GM21360 (cell line): Measurements from ENCODE around the gene CNST.
A peak's percentile ranks its signal among the peaks of the same experiment; 100 is the strongest.
"Not testable (repeated sequence)": the region's sequence is repeated elsewhere in the genome, so short reads cannot be mapped to it uniquely, and the experiment has no call there.

Experiments used
- ATAC-seq: cut with Tn5 transposase; IDR thresholded peaks from one replicate; pipeline ENCODE4 v1.9.1; 2021; ENCODE audit warnings: mild to moderate bottlenecking, moderate library complexity; ENCODE audit not compliant: unreplicated experiment

The CNST gene

DNA sequence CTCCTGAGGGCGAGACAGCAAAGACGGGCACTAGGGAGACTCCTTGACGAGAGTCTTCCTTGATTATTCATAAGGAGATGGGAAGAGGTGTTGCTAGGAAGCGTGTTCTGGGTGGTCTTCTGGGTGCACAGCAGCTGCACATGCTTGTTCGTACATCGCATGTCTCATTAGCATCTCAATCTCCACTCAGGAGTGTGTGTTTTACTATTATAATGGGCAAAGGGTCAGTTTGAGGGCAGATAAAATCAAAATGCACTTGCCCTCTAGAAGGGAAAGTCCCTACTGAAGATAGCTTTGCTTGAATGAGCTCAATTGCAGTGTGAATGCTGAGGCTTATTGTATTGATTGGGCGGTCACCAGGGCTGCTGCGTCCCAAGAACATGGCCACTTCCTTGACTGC, 107.8 kb downstream of the CNST start:
- no peak for ATAC-seq

DNA sequence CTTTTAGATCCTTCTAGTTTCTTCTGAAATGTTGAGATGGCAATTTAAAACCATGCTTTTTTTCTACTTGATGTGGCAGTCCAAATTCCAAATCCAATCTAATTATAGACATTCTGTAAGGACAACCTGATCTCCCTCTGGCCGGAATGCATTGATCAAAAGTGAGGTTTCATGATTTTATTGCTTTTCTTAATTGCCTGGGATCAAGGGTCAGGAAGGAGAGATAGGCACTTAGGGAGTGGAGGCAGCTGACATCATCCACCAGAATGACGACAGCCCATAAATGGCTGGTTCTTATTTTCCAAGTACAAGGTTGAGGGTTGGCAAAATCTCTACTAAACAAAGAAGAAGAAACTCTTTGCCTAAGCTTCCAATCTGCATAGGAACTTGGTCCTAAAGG, 111.6 kb downstream of the CNST start:
- ATAC-seq = no peak

DNA sequence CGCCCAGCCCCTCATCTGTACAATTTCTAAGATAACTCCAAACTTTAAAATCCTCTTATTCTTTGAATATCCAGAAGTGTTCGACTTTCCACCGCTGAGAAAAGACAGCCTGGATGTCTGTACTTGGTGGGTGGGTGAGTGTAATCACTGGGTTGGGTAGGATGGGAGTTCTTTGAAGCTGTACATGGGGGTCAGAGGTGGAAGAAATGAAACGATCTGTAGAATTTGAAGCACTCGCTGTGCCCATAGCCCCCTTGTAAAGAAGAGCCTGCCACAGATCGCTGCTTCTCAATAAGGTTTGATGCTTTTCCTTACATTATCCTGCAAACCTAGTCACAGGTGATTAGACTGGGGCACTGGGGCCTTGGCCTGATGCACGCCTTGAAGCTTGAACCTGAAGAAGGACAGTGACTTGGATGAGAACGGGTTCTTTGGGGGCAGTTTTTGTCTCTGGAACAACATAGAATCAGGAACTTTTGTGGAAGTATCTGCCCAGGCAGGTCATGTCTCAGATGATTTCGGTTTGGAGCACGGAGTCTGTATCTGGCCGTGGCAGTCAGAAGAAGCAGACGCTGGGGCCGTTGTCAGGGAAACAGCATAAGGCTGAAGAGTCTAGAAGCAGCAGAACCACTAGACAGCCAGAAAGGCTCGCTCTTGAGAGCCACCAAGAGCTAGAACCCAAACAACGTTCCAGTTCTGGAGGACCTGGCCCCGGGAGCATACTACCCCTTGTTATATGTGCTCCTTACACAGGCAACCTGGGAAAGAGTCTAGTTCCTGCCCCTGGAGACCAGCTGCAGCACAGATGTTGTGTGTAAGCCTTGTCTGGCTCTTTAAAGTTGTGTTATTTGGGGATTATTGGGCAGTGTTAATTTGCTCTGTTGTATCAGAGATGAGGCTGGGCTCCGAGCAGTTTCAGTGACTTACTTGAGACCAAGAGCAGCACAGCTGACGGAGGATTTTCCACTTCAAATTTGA, 112.8 kb downstream of the CNST start:
- ATAC-seq = no peak

DNA sequence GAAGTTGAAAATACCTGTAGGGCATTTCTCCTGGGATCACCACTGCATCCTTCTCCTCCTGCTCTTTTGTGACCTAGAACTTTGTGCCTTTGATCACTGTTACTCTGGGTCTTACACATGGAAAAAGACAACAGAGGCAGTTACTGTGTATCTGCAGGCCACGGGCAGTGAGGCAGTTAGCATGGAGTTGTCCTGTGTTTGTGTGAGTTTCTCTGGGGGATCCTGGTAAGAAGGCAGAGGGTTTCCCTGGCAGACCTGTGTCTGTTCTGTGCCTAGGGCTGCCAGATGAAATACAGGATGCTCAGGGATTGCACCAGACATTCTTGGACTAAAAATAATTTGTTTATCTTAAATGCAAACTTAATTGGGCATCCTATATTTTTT, 113.5 kb downstream of the CNST start:
- no peak for ATAC-seq

DNA sequence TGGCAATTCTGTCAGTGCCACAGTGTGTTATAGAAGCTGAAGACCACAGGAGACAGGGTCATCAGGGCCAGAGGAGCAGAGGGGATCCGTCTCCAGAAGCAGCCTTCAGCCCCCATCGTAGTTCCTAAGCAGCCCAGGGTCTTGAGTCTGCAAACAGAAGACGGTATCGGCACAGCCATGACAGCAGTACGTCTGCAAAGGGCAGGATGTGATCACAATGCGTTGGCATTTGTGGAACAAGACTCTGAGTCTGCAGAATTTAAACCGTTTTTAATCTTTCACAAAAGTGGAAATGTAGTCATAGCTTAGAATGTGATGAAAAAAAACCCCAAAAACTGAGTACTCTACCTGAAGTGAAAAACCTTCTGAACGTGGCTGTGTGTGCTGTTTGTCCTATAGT, 113.9 kb downstream of the CNST start:
- no peak for ATAC-seq

DNA sequence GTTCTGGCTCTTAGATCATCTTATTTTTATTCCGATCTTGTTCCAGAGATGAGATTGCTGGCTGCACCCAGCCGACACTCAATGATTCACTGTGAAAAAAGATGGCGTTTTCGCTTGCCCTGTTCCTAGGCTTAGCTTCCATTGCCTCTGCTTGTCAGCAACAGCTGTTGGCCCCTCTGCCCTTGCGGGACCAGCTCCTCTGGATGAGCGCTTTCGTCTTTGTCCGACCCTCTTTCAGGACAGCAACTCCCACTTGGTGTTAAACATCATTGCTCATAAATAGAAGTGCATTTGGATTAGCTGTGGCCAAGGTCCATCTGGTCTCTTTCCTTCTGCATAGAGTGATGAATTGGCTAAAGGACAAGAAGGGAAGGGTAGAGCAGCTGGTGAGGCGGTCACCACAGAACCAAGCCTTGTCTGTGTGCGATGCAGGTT, 114.5 kb downstream of the CNST start:
- ATAC-seq = no peak

DNA sequence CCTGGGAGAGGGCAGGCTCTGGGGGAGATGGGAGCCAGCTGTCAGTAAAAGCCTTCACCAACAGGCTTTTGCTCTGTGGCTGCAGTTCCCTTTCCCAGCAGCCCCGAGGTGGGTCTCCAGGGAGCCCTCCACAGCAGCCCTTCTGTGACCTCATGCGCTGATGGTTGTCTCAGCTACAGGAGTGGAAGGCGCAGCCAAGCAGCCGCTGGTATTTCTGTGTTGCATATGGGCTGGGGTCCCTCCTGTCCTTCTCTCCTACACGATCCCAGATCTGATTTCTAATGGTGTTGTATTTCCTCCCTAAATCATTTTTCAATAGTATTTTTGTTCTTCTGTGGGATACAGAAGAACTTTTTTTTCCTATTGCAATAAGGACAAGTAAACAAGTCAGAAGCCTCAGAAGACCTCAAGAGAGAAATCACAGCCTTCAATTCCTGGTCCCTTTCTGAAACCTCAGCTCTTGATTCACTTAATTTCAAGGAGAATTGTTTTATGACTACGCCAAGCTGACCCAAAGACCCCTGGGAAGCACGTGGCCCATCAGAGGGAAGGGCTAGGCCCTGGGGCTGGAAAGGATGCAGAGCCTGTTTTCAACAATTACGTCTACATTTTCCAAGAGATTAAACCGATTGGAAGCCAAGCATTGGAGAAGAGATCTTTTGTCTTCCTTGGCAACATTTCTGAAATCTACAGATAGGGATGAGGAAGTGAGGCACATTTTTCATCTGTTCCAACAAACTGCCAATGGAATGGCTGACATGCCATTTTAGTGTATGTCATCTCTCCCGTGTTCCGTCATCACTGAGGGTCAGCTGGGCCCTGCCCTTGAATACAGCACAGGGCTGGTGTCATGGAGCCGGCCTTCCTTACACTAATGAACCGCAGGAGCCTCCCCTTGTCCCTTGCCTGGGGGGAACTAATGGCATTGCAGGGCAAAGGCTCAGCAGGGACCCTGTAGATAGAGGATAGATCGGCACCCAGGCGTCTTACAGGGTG, 115.9 kb downstream of the CNST start:
- no peak for ATAC-seq

DNA sequence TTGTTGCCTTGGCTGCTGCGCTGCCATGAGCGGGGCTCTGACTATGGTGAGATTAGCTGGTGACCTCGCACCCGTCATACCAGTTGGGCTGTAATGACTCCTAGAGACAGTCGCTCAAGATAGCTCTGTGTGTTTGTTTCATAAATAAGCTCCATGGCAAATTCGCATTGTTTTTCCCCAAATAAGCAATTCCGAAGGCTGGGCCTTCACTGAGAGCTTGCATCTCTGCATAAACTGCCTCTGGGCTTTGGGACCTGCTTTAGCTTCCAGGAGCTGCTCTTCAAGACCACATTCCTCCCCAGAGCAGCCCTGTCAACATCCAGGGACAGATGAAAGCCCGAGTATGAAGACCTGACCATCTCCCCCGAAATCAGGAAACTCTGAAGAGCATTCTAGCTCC, 117.3 kb downstream of the CNST start:
- ATAC-seq = no peak

DNA sequence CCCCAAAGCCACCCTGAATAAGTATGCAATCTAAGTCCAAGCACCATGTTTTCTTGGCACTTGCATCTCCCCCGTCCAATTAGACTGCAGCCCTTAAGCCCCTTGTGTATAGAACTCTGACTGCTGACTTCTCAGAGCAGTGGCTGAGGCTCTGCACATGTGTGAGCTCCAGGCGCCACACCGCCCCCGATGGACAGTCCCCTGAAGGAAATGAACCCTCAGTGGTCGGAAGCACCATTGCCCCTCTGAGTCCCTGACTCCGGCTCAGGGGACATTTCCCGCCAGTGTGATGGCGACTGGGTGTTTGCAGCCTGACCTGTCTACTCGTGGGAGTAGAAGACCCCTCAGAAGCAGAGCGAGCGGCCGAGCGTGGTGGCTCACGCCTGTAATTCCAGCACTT, 120.7 kb downstream of the CNST start:
- no peak for ATAC-seq

DNA sequence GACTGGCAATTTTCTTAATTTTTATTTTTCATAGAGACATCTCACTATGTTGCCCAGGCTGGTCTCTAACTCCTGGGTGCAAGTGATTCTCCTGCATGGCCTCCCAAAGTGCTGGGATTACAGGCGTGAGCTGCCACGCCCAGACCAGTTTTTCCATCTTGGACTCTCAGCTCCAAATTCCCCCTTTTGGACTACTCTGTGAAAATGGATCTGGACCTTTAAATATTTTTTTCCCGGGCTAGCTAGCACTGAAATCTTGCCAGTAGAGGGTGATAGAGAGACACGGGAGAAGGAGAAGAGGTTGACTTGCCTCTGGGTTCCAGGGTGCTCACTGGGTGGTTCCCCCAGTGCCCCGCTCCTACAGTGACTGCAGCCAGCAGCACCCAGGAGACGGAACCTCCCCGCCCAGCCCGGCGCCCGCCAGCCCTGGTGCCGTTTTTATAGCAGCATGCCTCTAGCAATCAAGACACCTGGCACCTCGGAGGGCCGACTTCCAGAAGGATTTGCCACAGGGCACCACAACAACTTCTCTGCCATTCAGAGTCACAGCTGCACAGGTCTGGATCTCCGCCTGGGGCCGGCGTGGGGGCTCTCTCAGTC, 123.3 kb downstream of the CNST start:
- peak; percentile 96 for ATAC-seq

DNA sequence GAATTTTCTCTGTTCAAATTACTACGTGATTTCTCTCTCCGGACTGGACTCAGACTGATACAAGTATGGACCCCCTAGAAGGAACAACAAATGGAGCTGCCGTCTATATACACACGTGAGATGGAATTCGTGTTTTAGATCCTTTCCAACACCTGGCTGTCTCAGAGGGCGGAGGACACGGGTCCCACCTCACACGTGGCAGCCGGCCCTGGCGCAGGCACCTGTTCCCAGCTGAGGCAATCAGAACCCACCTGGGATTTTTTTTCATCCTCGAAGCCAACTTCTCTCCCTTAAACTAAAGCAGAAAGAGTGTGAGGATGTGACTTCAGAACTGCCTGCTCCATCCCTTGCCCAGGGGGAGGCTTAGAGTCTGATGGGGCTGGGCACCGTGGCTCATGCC, 123.8 kb downstream of the CNST start:
- ATAC-seq = no peak

DNA sequence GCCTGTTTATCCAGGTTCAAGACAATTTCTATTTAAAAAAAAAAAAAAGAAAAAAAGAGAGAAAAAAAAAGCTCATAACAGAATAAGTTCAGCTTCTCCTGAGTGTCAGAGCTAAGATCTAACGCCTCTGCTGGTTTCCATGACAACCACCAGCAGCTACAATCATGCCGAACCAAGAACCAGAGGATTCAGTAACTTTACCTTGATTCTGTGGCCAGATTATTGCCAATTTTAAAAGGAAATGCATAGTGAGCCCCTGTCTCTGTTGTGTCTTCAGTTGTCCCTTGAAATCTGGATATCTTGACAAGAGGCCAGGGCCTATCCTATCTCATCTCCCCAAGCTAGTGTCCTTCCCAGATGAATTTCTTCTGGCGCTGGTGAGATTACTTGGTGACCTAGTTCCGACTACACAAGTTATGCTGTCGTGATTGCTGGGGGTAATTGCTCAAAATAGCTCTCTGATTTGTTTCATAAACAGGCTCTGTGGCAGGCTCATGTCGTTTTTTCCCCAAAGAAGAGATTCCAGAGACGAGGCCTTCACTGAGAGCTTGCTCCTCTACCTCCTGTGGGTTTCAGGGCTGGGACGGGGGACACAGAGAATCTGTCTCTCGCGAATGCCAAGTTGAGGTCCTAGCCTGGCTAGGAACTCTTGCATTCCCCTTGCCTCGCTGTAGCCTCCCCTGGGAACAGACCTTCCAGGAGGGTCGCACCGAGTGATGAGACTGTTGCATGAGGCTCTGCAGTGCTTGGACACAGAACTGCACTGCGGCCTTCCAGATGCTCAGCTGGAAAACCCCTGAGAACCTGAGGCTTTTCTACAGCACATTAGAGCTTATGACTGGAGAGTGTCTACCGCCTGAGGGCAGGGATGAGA, 125.6 kb downstream of the CNST start:
- ATAC-seq = no peak

DNA sequence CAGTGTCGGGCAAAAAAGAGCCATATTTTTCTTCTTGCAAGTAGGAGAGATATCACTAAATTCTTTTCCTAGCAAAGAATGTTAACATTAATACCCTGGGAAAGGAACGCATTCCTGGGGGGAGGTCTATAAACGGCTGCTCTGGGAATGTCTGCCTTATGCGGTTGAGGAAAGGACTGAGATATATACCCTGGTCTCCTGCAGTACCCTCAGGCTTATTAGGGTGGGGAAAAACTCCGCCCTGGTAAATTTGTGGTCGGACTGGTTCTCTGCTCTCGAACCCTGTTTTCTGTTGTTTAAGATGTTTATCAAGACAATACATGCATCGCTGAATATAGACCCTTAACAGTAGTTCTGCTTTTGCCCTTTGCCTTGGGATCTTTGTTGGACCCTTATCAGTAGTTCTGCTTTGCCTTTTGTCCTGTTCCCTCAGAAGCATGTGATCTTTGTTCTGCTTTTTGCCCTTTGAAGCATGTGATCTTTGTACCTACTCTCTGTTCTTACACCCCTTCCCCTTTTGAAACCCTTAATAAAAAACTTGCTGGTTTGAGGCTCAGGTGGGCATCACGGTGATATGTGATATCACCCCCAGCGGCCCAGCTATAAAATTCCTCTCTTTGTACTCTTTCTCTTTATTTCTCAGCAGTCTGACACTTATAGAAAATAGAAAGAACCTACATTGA, 128.1 kb downstream of the CNST start:
- ATAC-seq = not testable (repeated sequence)

DNA sequence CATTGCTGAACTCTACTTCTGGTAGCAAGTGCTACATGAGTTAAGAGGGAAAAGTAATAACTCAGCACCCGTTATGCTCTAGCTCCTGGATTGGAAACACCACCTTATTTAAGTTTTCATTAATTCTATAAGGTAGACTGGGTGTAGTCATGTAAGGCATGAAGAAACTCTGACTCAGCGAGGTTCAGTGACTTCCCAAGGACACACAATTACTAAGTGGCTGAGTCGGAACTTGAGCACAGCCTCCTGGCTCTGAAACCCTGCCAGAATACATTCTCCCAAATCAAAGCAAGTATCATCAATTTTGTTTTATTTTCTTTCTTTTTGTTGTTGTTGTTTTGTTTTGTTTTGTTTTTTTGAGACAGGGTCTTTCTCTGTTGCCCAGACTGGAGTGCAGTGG, 128.9 kb downstream of the CNST start:
- ATAC-seq = no peak

DNA sequence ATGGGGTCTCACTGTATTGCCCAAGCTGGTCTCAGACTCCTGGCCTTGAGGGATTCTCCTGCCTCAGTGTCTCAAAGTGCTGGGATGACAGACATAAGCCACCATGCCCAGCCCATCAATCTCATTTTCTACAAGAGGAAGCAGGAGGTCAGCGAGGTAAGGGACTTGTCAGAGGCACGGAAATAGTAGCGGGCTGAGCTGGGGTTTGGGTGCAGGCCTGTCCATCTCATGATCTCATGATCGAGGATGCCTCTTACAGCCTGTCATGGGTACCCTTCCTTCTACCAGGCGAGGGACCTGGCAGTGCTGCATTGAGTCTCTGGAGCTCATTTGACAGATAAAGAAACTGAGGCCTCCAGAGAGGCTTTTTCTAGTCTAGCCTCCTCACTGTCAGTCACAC, 129.4 kb downstream of the CNST start:
- ATAC-seq = no peak

DNA sequence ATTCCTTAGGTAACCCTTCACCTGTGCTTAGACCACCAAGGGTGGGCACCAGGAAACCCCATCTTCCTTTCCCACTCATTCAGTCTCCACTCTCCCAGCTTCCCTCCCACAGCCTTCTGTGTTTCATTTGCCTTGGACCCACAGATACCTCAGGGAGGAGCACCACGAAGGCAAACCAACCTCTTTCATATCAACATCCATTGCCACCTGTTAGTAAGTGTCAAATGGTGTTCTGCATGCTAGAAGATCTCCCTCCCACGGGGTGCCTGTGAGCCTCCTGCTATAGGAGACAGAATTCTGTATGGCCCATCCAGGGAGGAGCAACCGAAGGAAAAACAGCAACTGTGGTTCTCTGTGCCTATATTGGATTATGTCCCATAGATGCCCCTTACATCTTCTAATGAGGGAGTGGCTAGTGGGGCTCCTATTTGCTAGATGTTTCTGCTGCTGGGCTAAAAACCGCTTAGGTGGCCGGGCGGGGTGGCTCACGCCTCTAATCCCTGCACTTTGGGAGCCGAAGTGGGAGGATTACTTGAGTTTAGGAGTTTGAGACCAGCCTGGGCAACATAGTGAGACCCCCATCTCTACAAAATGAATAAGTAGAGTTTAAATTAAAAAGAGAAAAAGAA, 132.3 kb downstream of the CNST start:
- no peak for ATAC-seq

DNA sequence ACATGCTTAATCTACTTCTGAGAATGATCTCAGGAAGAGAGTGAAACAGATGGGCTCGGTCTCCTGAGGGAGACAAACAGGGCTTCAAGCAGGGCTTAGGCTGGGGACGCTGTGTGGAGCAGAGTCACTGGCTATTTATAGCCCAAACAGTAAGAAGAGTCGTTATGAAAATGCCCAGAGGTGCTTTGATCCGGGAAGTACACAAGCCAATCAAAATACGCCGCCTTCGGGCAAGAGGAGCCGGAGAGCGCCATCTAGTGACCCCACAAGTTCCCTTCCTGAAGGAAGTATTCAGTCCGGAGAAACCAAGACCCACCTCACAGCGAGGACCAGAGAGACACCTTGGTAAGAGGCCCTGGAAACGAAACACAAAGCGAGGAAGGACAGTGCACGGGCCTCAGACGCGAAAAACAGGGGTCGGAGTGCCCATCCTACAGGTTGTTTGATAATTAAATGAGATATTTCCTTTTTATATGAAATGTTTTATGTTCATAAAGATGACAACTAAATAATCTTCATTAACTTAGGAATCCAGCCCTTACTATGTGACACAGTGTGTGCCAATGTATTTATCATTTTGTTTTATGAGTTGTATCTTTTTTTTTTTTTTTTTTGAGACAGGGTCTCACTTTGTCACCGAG, 133.0 kb downstream of the CNST start:
- ATAC-seq = peak; percentile 94

DNA sequence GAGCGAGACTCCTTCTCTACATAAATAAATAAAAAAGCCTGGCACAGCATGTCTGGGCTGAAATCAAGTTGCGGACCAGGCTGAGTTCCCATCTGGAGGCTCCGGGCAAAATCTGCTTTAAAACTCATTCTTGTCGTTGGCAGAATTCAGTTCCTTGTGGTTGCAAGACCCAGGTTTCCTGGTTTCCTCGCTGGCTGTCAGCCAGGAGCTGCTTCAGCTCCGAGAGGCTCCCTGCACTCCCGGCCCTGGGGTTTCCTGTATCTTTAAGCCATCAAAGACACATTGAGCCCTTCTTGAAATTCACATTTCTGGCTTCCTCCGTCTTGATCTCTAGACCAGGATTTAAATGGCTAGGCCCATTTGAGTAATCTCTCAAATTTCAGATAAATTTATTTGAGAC, 137.3 kb downstream of the CNST start:
- no peak for ATAC-seq

DNA sequence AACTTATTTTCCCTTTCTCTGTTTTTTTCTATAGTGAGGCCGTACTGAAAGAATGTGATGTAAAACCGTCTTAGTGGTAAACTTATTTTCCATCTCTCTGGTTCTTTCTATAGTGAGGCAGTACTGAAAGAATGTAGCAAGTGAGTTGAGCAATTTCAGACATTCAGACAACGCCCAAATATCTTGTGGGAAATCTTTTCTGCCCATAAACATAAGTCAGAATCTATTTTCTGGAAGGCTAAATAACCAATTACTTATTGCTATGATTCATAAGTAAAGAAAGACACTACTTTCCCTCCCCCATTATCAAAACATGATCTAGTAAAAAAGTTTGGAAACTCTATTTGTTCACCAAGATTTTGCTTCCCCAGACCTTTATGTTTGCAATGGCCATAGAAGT, 139.1 kb downstream of the CNST start:
- ATAC-seq = no peak
